HEK293 (cell line): ENCODE measurements around the gene WASHC3.

Experiments used
- CTCF ChIA-PET: fragments of 350-600 bp; formaldehyde crosslinking; extraction: SDS; loops from one replicate; lab custom pipeline; 2021; ENCODE audit warnings: antibody characterized with exemption; lab: Yijun Ruan, JAX
- POLR2A ChIA-PET: fragments of 300-600 bp; formaldehyde crosslinking; extraction: SDS; loops from one replicate; lab custom pipeline; 2020; ENCODE audit warnings: antibody characterized with exemption, inconsistent platforms; lab: Yijun Ruan, JAX
- H3K27ac ChIP-seq: fragments of 200-500 bp; sonication (Bioruptor generic); 2 replicates; pipeline ENCODE4 v1.5.1; 2014; ENCODE audit warnings: low read depth, low read length, control low read depth, inconsistent platforms; ENCODE audit errors: extremely low read depth
- H3K36me3 ChIP-seq, 2 experiments: fragments of 200-500 bp in 1 of 2; sonication (Bioruptor generic) in 1 of 2; 1 replicate in 1 of 2; 2 replicates in 1 of 2; pipeline ENCODE4 v1.5.1; 2014 to 2017; ENCODE audit warnings: inconsistent platforms in 2 of 2, low read length in 2 of 2; ENCODE audit not compliant: control insufficient read depth in 2 of 2, insufficient read depth in 1 of 2
- H3K4me1 ChIP-seq: fragments of 200-500 bp; sonication (Bioruptor generic); 2 replicates; pipeline ENCODE4 v1.5.1; 2014; ENCODE audit warnings: mild to moderate bottlenecking, low read length, inconsistent platforms; ENCODE audit not compliant: control insufficient read depth, insufficient read depth
- H3K4me3 ChIP-seq: 2 replicates; pipeline ENCODE4 v1.5.1; 2011; ENCODE audit warnings: low read depth, mild to moderate bottlenecking, control low read depth, low read length, moderate library complexity
- H3K9me3 ChIP-seq: fragments of 200-500 bp; sonication (Bioruptor generic); 2 replicates; pipeline ENCODE4 v1.5.1; 2014; ENCODE audit warnings: low read depth, low read length, inconsistent platforms; ENCODE audit not compliant: control insufficient read depth, insufficient read depth
- BCL11A ChIP-seq: fragments of 450-650 bp; formaldehyde crosslinking; IDR thresholded peaks from 2 replicates; pipeline ENCODE4 v1.5.1; 2016; ENCODE audit warnings: low read depth, missing biosample characterization, missing genetic modification characterization
- INSM2 ChIP-seq: fragments of 450-650 bp; formaldehyde crosslinking; IDR thresholded peaks from 2 replicates; pipeline ENCODE4 v1.5.1; 2016; ENCODE audit warnings: missing biosample characterization, missing genetic modification characterization
- KLF9 ChIP-seq: fragments of 450-650 bp; formaldehyde crosslinking; IDR thresholded peaks from 2 replicates; pipeline ENCODE4 v1.5.1; 2016; ENCODE audit warnings: missing biosample characterization, missing genetic modification characterization, low read depth
- OSR2 ChIP-seq: fragments of 450-650 bp; formaldehyde crosslinking; IDR thresholded peaks from 2 replicates; pipeline ENCODE4 v1.5.1; 2016; ENCODE audit warnings: missing biosample characterization, missing genetic modification characterization
- ZBTB20 ChIP-seq: fragments of 450-650 bp; formaldehyde crosslinking; IDR thresholded peaks from 2 replicates; pipeline ENCODE4 v1.5.1; 2016; ENCODE audit warnings: missing biosample characterization, missing genetic modification characterization
- ZBTB21 ChIP-seq: fragments of 450-650 bp; formaldehyde crosslinking; IDR thresholded peaks from 2 replicates; pipeline ENCODE4 v1.5.1; 2017; ENCODE audit warnings: missing biosample characterization, missing genetic modification characterization
- ZBTB26 ChIP-seq: fragments of 450-650 bp; formaldehyde crosslinking; optimal IDR thresholded peaks from 2 replicates; pipeline ENCODE3; 2016; ENCODE audit warnings: missing biosample characterization, mild to moderate bottlenecking, missing genetic modification characterization
- ZFP41 ChIP-seq: fragments of 450-650 bp; formaldehyde crosslinking; IDR thresholded peaks from 2 replicates; pipeline ENCODE4 v1.5.1; 2016; ENCODE audit warnings: missing biosample characterization, missing genetic modification characterization, borderline replicate concordance
- ZNF10 ChIP-seq: fragments of 450-650 bp; formaldehyde crosslinking; IDR thresholded peaks from 2 replicates; pipeline ENCODE4 v1.5.1; 2017; ENCODE audit warnings: missing biosample characterization, missing genetic modification characterization
- ZNF148 ChIP-seq: fragments of 450-650 bp; formaldehyde crosslinking; IDR thresholded peaks from 2 replicates; pipeline ENCODE4 v1.5.0; 2017; ENCODE audit warnings: missing biosample characterization, missing genetic modification characterization, borderline replicate concordance
- ZNF16 ChIP-seq: fragments of 450-650 bp; formaldehyde crosslinking; IDR thresholded peaks from 2 replicates; pipeline ENCODE4 v1.5.1; 2016; ENCODE audit warnings: low read depth, missing biosample characterization, missing genetic modification characterization
- ZNF174 ChIP-seq: fragments of 450-650 bp; formaldehyde crosslinking; IDR thresholded peaks from 2 replicates; pipeline ENCODE4 v1.5.0; 2017; ENCODE audit warnings: missing biosample characterization, mild to moderate bottlenecking, missing genetic modification characterization
- ZNF2 ChIP-seq: fragments of 450-650 bp; formaldehyde crosslinking; IDR thresholded peaks from 2 replicates; pipeline ENCODE4 v1.5.1; 2016; ENCODE audit warnings: missing biosample characterization, missing genetic modification characterization
- ZNF280C ChIP-seq: fragments of 450-650 bp; formaldehyde crosslinking; IDR thresholded peaks from 2 replicates; pipeline ENCODE4 v1.5.1; 2016; ENCODE audit warnings: missing biosample characterization, missing genetic modification characterization
- ZNF350 ChIP-seq: fragments of 450-650 bp; formaldehyde crosslinking; IDR thresholded peaks from 2 replicates; pipeline ENCODE4 v1.5.0; 2017; ENCODE audit warnings: missing biosample characterization, mild to moderate bottlenecking, missing genetic modification characterization
- ZNF37A ChIP-seq: fragments of 450-650 bp; IDR thresholded peaks from 2 replicates; pipeline ENCODE4 v1.5.1; 2018; ENCODE audit warnings: missing biosample characterization, missing genetic modification characterization
- ZNF391 ChIP-seq: fragments of 450-650 bp; formaldehyde crosslinking; IDR thresholded peaks from 2 replicates; pipeline ENCODE4 v1.5.1; 2016; ENCODE audit warnings: low read depth, missing biosample characterization, missing genetic modification characterization, borderline replicate concordance
- ZNF426 ChIP-seq: fragments of 450-650 bp; formaldehyde crosslinking; IDR thresholded peaks from 2 replicates; pipeline ENCODE4 v1.5.1; 2017; ENCODE audit warnings: missing biosample characterization, missing genetic modification characterization, mild to moderate bottlenecking, inconsistent platforms, moderate library complexity
- ZNF433 ChIP-seq: fragments of 450-650 bp; formaldehyde crosslinking; IDR thresholded peaks from 2 replicates; pipeline ENCODE4 v1.5.1; 2016; ENCODE audit warnings: missing biosample characterization, missing genetic modification characterization, low read depth
- ZNF488 ChIP-seq: fragments of 450-650 bp; formaldehyde crosslinking; IDR thresholded peaks from 2 replicates; pipeline ENCODE4 v1.5.1; 2016; ENCODE audit warnings: missing biosample characterization, missing genetic modification characterization
- ZNF549 ChIP-seq: fragments of 450-650 bp; IDR thresholded peaks from 2 replicates; pipeline ENCODE4 v1.5.1; 2018; ENCODE audit warnings: missing biosample characterization, missing genetic modification characterization, mild to moderate bottlenecking, inconsistent platforms, moderate library complexity
- ZNF654 ChIP-seq: fragments of 450-650 bp; formaldehyde crosslinking; IDR thresholded peaks from 2 replicates; pipeline ENCODE4 v1.5.1; 2016; ENCODE audit warnings: low read depth, missing biosample characterization, missing genetic modification characterization
- ZNF704 ChIP-seq: fragments of 450-650 bp; formaldehyde crosslinking; IDR thresholded peaks from 2 replicates; pipeline ENCODE4 v1.5.1; 2016; ENCODE audit warnings: missing biosample characterization, missing genetic modification characterization

Gene WASHC3

GRCh38 chr12:102033991-102034745 lies 27.6 kb downstream of the WASHC3 start (continued):
- no peak for TF ChIP-seq KLF9 (tag by site-specific recombination)
- no peak for TF ChIP-seq ZNF174 (tag by site-specific recombination)
- TF ChIP-seq ZNF549 (tag by site-specific recombination) = no peak
- no peak for TF ChIP-seq BCL11A (tag by site-specific recombination)
- no peak for TF ChIP-seq ZNF2
- no peak for TF ChIP-seq ZNF426 (tag by site-specific recombination)
- TF ChIP-seq ZNF391 (tag by site-specific recombination) = no peak
- TF ChIP-seq ZNF37A (tag by site-specific recombination) = no peak
- no peak for TF ChIP-seq INSM2 (tag by site-specific recombination)

- TF ChIP-seq ZNF16 (no peak), ZBTB21 (tag by site-specific recombination) (no peak), ZFP41 (tag by site-specific recombination) (no peak), ZBTB20 (no peak), ZNF654 (tag by site-specific recombination) (no peak), OSR2 (tag by site-specific recombination) (no peak), ZNF10 (tag by site-specific recombination) (no peak)
- no peaks in the 10 kb centered on the region for H3K9me3 ChIP-seq
- ChIA-PET POLR2A (no interaction called here), CTCF (no interaction called here)
- no peak overlapping the region for H3K27ac ChIP-seq
- H3K36me3 ChIP-seq = peaks cover 0 to 7% of the 10 kb centered on the region in 2 experiments; a peak in 2 of 3 replicates
- H3K4me3 ChIP-seq = no peak overlapping the region
- H3K4me1 ChIP-seq = no peaks in the 10 kb centered on the region
Measured at GRCh38 chr12:102031852-102032251, 29.9 kb downstream of the WASHC3 start.

GRCh38 chr12:102029141-102029540 lies 32.6 kb downstream of the WASHC3 start:
- POLR2A ChIA-PET = no interaction called here
- H3K4me3 ChIP-seq = no peak overlapping the region
- TF ChIP-seq ZNF488 (tag by site-specific recombination) (no peak), ZBTB26 (tag by site-specific recombination) (no peak), ZNF16 (no peak), BCL11A (tag by site-specific recombination) (no peak), ZNF704 (tag by site-specific recombination) (no peak), ZNF148 (tag by site-specific recombination) (no peak), ZNF350 (tag by site-specific recombination) (no peak), ZNF280C (tag by site-specific recombination) (no peak), ZNF433 (tag by site-specific recombination) (no peak)
- TF ChIP-seq, all 188 proteins: peak for 0
- H3K36me3 ChIP-seq = peaks cover 0 to 3% of the 10 kb centered on the region in 2 experiments; a peak in 1 of 3 replicates
- H3K4me1 ChIP-seq = no peaks in the 10 kb centered on the region
- no peaks in the 10 kb centered on the region for H3K9me3 ChIP-seq
- CTCF ChIA-PET = no interaction called here
- no peak overlapping the region for H3K27ac ChIP-seq
